GM15510 (cell line): Measurements from ENCODE around the gene CMTM7.

Experiments
- POLR2A ChIP-seq: IDR thresholded peaks from 3 replicates; pipeline ENCODE4 v1.6.1; 2011; ENCODE audit warnings: borderline replicate concordance; ENCODE audit not compliant: insufficient read length; ENCODE audit errors: extremely low read depth

CMTM7 gene

DNA sequence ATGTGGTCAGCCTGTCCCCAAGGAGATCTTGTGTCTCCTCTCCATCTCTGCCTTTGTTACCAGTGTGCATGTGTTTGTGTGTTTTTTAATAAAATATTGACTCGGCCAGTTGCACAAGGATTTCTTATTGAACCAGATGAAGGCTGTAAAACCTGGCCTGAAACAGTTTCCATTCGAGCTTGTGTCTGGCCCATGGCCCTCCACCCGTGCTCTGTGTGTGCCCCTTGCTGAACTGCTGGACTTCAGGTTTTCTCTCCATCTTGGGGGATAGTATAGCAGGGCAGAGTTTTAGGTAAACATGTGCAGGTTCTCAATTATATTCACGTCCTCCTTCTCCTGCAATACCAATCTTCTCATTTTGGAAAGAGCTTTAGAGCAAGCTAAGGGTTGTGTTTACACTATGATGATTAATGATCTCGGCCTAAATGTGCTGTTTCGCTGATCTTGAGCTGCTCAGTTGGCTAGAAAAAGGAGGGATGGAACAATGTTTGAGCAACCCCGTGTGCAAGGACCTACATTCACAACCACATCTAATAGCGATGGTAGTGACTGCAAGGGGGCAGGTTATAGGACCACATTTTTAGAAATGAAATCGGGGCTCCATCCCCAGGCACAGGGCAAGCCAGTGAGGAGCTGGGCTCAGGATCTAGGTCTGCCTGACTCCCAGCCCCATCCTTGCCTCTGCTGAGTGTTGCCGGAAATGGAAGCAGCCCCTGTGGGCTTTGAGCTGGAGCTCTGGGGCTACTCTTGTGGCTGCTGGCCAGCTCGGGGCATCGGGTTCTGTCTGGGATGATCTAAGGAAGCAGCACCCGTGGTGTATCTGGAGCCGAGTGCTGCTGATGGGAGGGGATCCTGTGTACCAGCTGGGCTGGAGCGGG lies 63.3 kb downstream of the CMTM7 start:
- TF ChIP-seq POLR2A, result no peak

DNA sequence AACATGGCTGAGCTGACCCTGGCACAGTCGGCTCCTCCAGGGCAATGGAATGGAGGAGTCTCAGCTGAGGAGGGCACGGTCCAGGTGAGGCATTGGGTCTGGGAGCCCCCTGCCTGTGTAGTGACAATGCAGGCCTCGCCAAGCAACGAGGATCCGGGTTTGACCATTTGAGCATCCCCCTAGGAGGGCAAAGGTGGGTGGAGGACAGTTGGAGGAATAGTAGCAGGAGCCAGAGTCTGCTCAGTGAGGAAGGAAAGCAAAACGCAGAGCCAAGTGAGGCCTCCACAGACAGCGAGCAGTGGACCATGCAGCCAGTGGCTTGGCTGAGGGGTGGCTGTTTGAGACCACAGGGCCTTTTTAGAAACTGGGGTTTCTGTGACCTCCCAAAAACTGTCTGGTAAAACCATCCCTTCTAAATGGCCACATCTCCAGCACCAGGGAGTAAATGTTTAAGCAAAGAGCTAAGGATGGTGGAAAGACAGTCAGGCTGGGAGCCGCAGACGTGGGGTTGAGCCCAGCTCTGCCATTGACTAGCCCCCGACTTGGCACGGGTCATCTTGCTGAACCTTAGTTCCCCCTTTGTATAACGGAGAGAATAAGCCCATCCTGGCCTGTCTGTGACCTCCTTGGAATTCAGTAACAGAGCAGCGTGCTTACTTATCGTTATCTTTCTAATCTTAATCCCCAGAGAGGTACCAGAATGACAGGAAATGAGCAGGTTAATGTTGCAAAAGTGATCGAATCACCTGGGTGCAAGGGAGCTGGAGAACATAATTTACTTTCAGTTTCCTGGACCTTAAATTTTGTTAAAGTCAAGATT lies 64.2 kb downstream of the CMTM7 start:
- TF ChIP-seq POLR2A, result no peak

GRCh38 chr3:32456429-32457130 lies 64.9 kb downstream of the CMTM7 start:
- TF ChIP-seq POLR2A, result no peak

GRCh38 chr3:32457971-32458471 lies 66.4 kb downstream of the CMTM7 start:
- TF ChIP-seq POLR2A, result no peak

GRCh38 chr3:32459450-32459849 lies 67.8 kb downstream of the CMTM7 start:
- TF ChIP-seq POLR2A, result no peak

DNA sequence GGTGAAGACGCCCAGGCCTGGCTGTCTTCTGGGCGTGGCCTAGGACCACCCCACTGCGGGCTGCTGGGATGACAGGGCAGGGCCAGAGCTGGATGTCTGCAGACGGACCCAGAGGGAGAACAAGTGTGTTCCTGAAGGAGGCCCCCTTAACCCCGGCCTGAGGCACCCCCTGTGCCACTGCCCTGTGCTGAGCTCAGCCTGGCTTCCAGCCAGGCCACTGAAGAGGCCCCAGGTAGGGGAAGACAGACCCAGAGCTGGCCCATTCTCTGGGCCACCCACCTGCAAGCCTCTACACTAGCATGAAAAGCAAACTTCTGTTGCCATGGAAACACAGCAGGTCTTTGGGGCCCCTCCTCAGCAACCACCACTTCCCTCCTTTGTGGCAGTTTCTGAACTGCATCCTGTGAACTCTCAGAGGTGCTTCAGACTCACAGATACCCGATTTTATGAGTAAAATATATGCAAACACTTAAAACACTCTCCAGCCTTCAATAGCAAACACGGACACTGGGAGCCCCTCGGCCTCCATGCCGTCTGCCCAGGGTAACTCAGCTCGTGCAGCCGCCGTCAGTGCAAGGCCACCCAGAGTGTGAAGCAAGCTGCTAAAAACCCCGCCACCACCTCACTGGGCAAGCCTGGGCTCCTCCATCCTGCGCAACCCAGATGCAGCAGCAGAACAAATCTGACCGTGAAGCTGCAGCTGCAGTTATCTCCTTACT lies 68.5 kb downstream of the CMTM7 start:
- no peak for TF ChIP-seq POLR2A

DNA sequence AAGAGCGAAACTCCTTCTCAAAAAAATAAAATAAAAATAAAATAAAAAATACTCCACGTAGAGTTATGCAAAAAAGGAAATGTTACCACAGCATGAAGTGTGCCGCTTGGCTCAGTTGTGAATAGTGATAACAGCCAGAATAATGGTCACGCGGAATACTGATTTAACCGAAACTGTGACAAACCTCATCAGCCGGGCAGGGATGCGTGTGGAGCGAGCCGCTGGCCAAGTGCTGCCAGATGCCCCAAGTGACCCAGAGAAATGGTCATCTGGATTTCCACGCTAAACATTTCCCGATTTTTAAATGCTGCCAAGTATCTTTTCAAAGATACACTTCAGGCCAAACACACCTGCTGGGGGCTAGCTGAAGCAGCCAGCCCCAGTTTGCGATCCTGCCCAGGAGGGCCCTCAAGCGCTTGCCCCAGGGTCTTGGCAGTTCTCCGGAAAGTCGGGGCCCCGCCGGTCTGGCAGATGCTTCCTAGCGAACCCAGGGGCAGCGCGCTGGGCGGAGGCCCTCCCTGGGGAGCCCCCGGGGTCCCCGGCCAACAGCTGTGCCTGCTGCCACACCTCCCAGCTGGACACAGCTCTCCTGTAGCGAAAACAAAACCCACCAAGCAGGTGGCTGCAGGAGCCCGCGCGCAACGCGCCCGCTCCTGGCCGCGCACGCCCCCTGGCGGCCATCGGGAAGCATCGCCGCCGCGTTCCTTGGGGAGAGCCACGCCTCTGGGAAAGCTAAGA lies 75.8 kb downstream of the CMTM7 start:
- TF ChIP-seq POLR2A, result no peak

DNA sequence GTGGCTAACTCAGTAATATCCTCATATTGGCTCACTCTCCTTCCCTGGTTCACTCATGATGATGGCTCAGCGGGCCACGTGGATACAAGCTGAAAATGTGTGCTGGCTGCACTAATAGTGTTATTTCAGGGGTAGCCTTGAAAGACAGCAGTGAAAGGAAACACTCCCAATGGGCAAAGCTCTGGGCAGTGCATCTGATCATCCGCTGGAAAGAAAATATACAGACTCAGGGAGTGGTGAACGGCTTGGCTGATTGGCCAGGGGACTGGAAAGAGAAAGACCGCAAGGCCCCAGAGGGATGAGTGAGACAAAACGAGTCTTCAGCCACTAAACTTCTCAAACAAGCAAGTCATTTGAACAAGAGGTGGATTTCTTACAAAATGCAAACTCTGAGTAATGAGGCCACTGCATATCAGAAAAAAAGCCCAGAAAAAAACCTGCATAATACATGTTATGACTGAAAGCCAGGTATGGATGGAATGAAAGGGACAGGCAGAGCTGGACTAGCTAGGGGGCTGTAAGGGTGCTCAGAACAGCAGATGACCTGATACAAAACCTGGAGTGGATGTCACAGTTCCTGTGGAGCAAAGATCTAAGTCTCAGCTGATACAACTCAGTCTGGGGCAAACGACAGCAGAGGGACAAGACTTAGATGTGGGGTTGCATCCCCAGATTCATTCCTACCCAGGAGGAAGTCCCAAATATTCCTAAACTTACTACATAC lies 77.7 kb downstream of the CMTM7 start:
- no peak for TF ChIP-seq POLR2A

DNA sequence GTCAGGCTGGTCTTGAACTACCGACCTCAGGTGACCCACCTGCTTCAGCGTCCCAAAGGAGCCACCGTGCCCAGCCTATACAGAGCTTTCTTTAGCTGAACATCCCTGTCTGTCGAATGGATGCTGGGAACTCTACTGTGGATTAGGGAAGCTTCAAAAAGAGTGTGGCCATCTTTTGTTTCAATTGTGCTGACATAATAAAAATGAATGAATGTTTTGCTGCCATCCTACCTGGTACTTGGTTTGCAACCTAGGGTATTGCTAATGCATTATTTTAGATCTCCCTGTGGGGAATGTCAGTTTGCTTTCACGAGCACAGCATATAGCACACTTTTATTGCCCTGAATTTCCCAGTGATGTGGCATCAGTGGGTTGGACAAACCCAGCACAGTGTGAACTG lies 78.7 kb downstream of the CMTM7 start:
- no peak for TF ChIP-seq POLR2A

DNA sequence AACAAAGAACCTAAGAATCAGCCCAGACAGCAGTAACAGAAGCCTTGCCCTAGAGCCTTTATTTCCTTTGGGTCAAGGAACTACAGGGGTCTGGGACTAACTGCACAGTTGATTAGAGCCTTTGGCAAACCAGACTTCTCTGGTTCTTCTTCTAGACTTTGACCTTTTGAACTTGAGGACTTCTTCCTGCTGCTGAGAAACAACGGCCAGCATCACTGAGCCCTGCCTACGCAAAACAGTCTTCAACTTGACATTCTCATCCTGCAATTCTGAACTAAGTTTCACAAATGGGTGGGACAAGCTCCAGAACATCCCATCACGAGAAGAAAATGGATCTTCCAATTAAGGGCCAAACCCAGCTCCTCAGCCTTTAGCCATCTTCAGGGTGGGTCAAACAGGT lies 79.6 kb downstream of the CMTM7 start:
- no peak for TF ChIP-seq POLR2A

- no peak for TF ChIP-seq POLR2A
Measured at GRCh38 chr3:32474201-32474600, 82.5 kb downstream of the CMTM7 start.

- TF ChIP-seq POLR2A, result no peak
Measured at GRCh38 chr3:32480604-32481003, 89.0 kb downstream of the CMTM7 start.

DNA sequence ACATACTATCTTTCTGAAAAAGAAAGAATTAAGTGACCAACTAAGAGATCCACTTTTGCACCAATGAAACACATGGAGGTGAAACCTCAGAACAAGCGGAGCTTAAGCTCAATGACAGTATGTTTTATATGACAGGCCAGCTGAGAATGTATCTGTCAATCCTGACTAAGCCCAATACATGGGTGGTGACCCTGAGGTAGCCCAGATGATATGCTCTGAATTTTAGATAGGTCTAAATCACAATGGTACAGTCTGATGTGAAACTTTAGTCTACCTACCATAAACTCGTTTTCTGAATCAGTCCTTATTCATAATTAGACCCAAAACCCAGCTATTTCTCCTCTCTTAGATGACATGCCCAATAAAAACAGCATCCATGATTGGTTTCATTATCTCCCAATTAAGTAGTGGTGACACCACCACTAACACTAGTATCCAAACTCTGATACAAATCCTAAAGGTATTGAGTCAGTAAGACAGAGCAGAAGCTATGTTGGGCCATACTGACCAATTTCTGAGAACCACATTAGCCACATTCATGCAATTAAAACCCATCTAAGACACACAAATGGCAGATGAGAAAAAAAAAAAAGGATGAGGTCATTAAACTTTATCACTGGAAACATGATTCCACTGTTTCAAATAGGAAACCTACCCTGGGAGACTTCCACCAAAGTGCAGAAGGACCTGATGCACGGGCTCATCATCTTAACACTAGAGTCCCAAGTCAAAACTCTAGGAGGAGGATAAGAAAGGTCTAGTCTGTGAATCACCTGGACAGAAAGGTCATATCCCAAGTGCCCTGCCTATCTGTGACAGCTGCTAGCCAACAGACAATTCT lies 90.4 kb downstream of the CMTM7 start:
- no peak for TF ChIP-seq POLR2A

DNA sequence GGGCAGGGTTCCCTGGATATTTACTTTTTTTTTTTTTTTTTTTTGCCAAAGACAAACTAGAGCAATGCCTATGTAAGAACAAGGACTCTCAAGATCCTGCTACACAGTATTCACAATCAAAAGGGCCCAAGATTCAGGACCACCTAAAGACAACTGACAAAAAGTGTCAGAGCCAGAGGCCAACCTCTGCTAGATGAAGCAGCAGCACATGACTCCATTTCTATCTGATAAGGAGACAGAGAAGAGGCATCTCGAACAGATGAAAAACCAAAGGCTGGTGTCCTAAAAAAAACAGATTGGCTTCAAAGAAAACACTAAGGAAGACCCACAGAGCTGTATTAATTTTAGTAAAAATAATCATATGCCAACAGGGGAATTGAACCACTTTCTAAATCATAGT lies 91.0 kb downstream of the CMTM7 start:
- TF ChIP-seq POLR2A, result no peak
